PC-9 (cell line): ENCODE data around the gene UBE2E2. TPM values are rescaled to one million over a fixed set of nuclear protein-coding genes. Genes with fewer than 3 reads are reported as not detected.

Experiments used
- BruUV-seq: library from RNA; stranded (reverse); fragments of 400-500 nt; replicated peaks from 2 replicates; lab custom pipeline; 2021; lab: Mats Ljungman, UMichigan
- CTCF ChIA-PET: fragments of 300-600 bp; sonication (Branson Sonifier 250); formaldehyde crosslinking; loops from one replicate; lab custom pipeline; 2022; ENCODE audit warnings: antibody characterized with exemption; lab: Charles Lee
- POLR2A ChIA-PET: fragments of 300-600 bp; sonication (Branson Sonifier 250); formaldehyde crosslinking; loops from one replicate; lab custom pipeline; 2022; ENCODE audit warnings: antibody characterized with exemption; ENCODE audit not compliant: unreplicated experiment; lab: Charles Lee
- DNase-seq, 2 experiments: peaks; one replicate each; pipeline versions ENCODE4 v3.0.0 to v3.0.0-alpha.2; 2015 to 2022; ENCODE audit warnings: mixed read lengths in 1 of 2
- H2AFZ ChIP-seq: fragments of 200-600 bp; sonication (generic); 2 replicates; pipeline ENCODE4 v1.8.1; 2017; ENCODE audit warnings: antibody characterized with exemption
- H3F3A ChIP-seq: fragments of 200-600 bp; sonication (generic); 2 replicates; pipeline ENCODE4 v1.8.1; 2017; ENCODE audit warnings: antibody characterized with exemption, mild to moderate bottlenecking, low read depth; ENCODE audit not compliant: insufficient read depth
- H3K27ac ChIP-seq: fragments of 200-600 bp; sonication (generic); 2 replicates; pipeline ENCODE4 v1.6.1; 2016; ENCODE audit warnings: mixed run types
- H3K27me3 ChIP-seq: fragments of 200-600 bp; sonication (generic); 2 replicates; pipeline ENCODE4 v1.6.1; 2016; ENCODE audit warnings: low read depth, mixed run types; ENCODE audit not compliant: insufficient read depth
- H3K36me3 ChIP-seq: fragments of 200-600 bp; sonication (generic); 2 replicates; pipeline ENCODE4 v1.6.1; 2016; ENCODE audit warnings: low read depth, mixed run types
- H3K4me1 ChIP-seq: fragments of 200-600 bp; sonication (generic); replicated peaks from 2 replicates; pipeline ENCODE4 v1.6.1; 2016; ENCODE audit warnings: mixed run types; ENCODE audit not compliant: insufficient read depth
- H3K4me2 ChIP-seq: fragments of 200-600 bp; sonication (generic); 2 replicates; pipeline ENCODE4 v1.6.1; 2017; ENCODE audit warnings: mixed run types
- H3K4me3 ChIP-seq: fragments of 200-600 bp; sonication (generic); 2 replicates; pipeline ENCODE4 v1.6.1; 2016; ENCODE audit warnings: mixed run types
- H3K79me2 ChIP-seq: fragments of 200-600 bp; sonication (generic); 2 replicates; pipeline ENCODE4 v1.6.1; 2017; ENCODE audit warnings: low read depth, mixed run types
- H3K9me2 ChIP-seq: fragments of 200-600 bp; sonication (generic); 2 replicates; pipeline ENCODE4 v1.8.1; 2017; ENCODE audit warnings: mild to moderate bottlenecking; ENCODE audit not compliant: insufficient read depth
- H3K9me3 ChIP-seq: fragments of 200-600 bp; sonication (generic); 2 replicates; pipeline ENCODE4 v1.8.1; 2016; ENCODE audit warnings: low read depth; ENCODE audit not compliant: insufficient read depth
- H4K20me1 ChIP-seq: fragments of 200-600 bp; sonication (generic); 2 replicates; pipeline ENCODE4 v1.8.1; 2017; ENCODE audit not compliant: insufficient read depth
- CTCF ChIP-seq: fragments of 200-600 bp; sonication (generic); conservative IDR thresholded peaks from 2 replicates; pipeline ENCODE4 v1.6.1; 2017; ENCODE audit warnings: mixed run types, antibody characterized with exemption, mild to moderate bottlenecking, moderate library complexity
- EZH2 ChIP-seq: fragments of 200-600 bp; sonication (generic); IDR thresholded peaks from 2 replicates; pipeline ENCODE4 v1.8.0; 2017; ENCODE audit warnings: antibody characterized with exemption, low read depth
- intact Hi-C: fragments of 100-400 bp; cut with micrococcal nuclease; formaldehyde crosslinking; loops from one replicate; pipeline ENCODE4 v1.10.0; 2022; ENCODE audit not compliant: unreplicated experiment
- total RNA-seq: library from RNA; stranded (reverse); gene quantifications from 2 replicates; pipeline ENCODE4 v1.2.3, GENCODE V29; 2021

The UBE2E2 gene
- total RNA-seq, 1 experiment from 2014 or later, result 48.7 TPM

- Histone ChIP-seq H3K36me3 (no peaks in the 10 kb centered on the region), H3F3A (no peaks in the 10 kb centered on the region), H2AFZ (no peak overlapping the region), H3K9me2 (no peaks in the 10 kb centered on the region), H3K4me1 (no peaks in the 10 kb centered on the region), H4K20me1 (no peaks in the 10 kb centered on the region), H3K27ac (no peak overlapping the region), H3K79me2 (no peaks in the 10 kb centered on the region), H3K27me3 (no peaks in the 10 kb centered on the region), H3K4me2 (no peak overlapping the region), H3K4me3 (no peak overlapping the region), H3K9me3 (no peaks in the 10 kb centered on the region)
- ChIA-PET CTCF (no interaction called here), POLR2A (no interaction called here)
- DNase-seq, result no peak
- BruUV-seq, result no TSS peak
- TF ChIP-seq EZH2 (no peak), CTCF (no peak)
- intact Hi-C loops, result no loop called here
Observed at GRCh38 chr3:23356169-23356568, 153.0 kb downstream of the UBE2E2 start.

- no TSS peak for BruUV-seq
- CTCF ChIA-PET, result no interaction called here
Observed at GRCh38 chr3:23356923-23357322, 153.8 kb downstream of the UBE2E2 start.

DNA sequence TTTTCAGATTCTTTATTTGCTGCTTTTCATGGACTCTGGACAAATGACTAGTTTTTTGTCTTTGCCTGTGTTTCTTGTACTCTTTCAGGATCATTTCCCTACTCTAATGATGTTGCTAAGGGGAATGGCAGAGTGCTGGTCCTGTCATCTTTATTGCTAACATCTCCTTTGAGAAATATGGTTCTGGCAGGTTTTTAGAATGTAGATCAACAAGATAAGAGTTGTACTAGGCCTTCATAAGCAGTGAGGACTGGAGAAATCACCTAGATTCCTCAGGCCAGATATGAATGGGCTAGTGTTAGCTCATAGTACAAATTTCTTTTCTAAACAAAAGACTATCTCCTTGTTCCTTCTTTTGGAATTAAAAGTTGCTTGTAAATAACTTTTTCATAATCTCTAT, 156.0 kb downstream of the UBE2E2 start:
- no peaks in the 10 kb centered on the region for H3K4me1 ChIP-seq
- no peak overlapping the region for H3K27ac ChIP-seq
- no peaks in the 10 kb centered on the region for H3F3A ChIP-seq
- no peaks in the 10 kb centered on the region for H3K79me2 ChIP-seq
- no peaks in the 10 kb centered on the region for H3K36me3 ChIP-seq
- H3K4me3 ChIP-seq, result no peak overlapping the region
- no peaks in the 10 kb centered on the region for H3K9me2 ChIP-seq
- no TSS peak for BruUV-seq
- DNase-seq, result no peak
- H3K9me3 ChIP-seq, result no peaks in the 10 kb centered on the region
- H2AFZ ChIP-seq, result no peak overlapping the region
- CTCF ChIA-PET, result no interaction called here
- no peak overlapping the region for H3K4me2 ChIP-seq
- TF ChIP-seq EZH2 (no peak), CTCF (no peak)
- POLR2A ChIA-PET, result no interaction called here
- H4K20me1 ChIP-seq, result no peaks in the 10 kb centered on the region
- intact Hi-C loops, result no loop called here
- H3K27me3 ChIP-seq, result no peaks in the 10 kb centered on the region

More at GRCh38 chr3:23356923-23357322, 153.8 kb downstream of the UBE2E2 start:
- Histone ChIP-seq H3K4me2 (no peak overlapping the region), H3K9me2 (no peaks in the 10 kb centered on the region), H3K4me3 (no peak overlapping the region), H3K27ac (no peak overlapping the region), H4K20me1 (no peaks in the 10 kb centered on the region), H2AFZ (no peak overlapping the region), H3K4me1 (no peaks in the 10 kb centered on the region), H3K36me3 (no peaks in the 10 kb centered on the region), H3K9me3 (no peaks in the 10 kb centered on the region), H3K27me3 (no peaks in the 10 kb centered on the region), H3F3A (no peaks in the 10 kb centered on the region), H3K79me2 (no peaks in the 10 kb centered on the region)
- TF ChIP-seq EZH2 (no peak), CTCF (no peak)
- DNase-seq, result no peak
- intact Hi-C loops, result no loop called here
- POLR2A ChIA-PET, result interaction anchor here (0.5 kb wide), 1 partner anchor 392 kb away, joined by 3 read pairs; no protein-coding TSS in a partner anchor
